Omental fat pad (tissue), 4 donors: Measurements from ENCODE around the gene MLEC. TPM values are rescaled to one million over a fixed set of nuclear protein-coding genes. Genes with fewer than 3 reads are reported as not detected.

ENCODE experiments used
- ATAC-seq: fragments of 150-250 bp; one replicate; pipeline ENCODE4 v1.9.1; 2016; ENCODE audit warnings: mild to moderate bottlenecking, moderate library complexity; ENCODE audit not compliant: low FRiP score
- DNase-seq: peaks from one replicate; pipeline ENCODE4 v3.0.0-alpha.2; 2019; ENCODE audit warnings: low spot score
- CTCF ChIP-seq, 3 donors: fragments of 450-650 bp; IDR thresholded peaks; one replicate each; pipeline ENCODE4 v1.5.1; 2016 to 2017; ENCODE audit warnings: antibody characterized with exemption in 3 of 3, mild to moderate bottlenecking in 3 of 3, moderate library complexity in 2 of 3
- total RNA-seq, 4 donors: library from RNA; depleted of rRNA; stranded (reverse); fragments of >200 nt; gene quantifications; one replicate each; pipeline ENCODE4 v1.1.0, GENCODE V29; 2016

Gene MLEC
- total RNA-seq, 4 donors from 2014 or later: 84.8 to 121 (median 91.7) TPM

DNA sequence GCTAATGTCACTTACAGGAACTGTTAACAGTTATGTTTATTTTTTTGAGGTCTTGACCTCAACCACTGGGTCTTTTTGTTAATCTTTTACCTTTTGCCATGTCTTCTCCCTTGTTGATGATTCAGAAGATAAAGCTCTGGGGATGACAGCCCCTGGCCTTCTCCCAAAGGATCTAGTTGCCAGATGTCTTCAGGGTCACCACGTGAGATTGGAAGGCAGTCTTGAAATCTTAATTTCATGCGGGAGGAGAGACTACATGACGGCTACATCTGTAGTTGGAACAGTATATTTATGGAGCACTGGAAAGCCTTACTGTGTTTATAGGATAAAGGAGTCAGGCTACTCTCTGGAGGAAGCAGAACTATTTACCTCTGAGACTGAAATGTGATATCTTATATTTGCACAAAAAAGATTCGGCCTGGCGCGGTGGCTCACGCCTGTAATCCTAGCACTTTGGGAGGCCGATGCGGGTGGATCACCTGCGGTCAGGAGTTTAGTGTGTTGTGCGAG lies 5.6 kb downstream of the MLEC start:
- DNase-seq: no peak
- ATAC-seq: no peak
- TF ChIP-seq CTCF (IDR thresholded peaks at IDR 0.05): no peak

- DNase-seq: no peak
- no peak for ATAC-seq
- no peak for TF ChIP-seq CTCF (IDR thresholded peaks at IDR 0.05)
These were observed 6.9 kb downstream of the MLEC start for GRCh38 chr12:120693848-120694247.

DNA sequence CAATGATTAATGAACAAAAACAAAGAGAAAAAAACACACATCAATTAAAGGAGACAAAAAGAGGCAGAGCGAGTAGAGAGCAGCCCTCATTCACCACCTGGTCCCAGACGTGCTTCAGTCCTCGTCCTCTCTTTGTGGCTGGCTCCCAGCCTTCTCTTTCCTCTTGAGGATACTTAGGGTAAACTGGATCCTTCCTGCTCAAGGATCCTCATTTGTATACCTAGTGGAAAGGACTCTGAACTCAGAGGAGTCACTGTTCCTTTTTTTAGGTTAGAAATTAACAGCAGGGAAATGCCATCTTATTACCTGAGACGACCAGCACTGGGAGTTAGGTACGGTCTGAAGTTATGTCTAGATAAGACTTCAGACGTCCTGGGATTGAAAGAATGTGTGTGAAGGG lies 9.7 kb downstream of the MLEC start:
- no peak for TF ChIP-seq CTCF (IDR thresholded peaks at IDR 0.05)
- no peak for ATAC-seq
- no peak for DNase-seq

DNA sequence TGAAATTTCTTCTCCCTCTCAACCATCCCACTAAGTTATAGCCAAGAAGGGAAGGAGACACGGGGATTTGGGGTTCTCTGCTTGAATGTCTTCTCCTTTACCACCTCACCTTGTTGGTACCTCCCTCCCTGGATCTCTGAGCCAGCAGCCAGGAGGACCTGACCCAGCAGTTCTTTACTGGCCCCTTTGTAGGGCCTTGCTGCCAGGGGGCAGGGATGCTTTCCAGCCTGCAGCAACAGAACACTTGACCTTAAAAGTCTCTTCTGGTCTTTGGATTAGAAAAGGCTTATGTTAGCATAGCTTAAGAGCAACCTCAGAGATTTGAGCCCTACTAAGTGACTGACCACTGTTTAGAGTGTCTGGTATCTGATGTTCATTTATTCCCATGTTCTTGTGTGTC lies 10.4 kb downstream of the MLEC start:
- ATAC-seq (no peak), DNase-seq (no peak)
- no peak for TF ChIP-seq CTCF (IDR thresholded peaks at IDR 0.05)

- ATAC-seq (no peak), DNase-seq (no peak)
- TF ChIP-seq CTCF (IDR thresholded peaks at IDR 0.05): no peak
These were observed 11.7 kb downstream of the MLEC start for GRCh38 chr12:120698665-120699064.

DNA sequence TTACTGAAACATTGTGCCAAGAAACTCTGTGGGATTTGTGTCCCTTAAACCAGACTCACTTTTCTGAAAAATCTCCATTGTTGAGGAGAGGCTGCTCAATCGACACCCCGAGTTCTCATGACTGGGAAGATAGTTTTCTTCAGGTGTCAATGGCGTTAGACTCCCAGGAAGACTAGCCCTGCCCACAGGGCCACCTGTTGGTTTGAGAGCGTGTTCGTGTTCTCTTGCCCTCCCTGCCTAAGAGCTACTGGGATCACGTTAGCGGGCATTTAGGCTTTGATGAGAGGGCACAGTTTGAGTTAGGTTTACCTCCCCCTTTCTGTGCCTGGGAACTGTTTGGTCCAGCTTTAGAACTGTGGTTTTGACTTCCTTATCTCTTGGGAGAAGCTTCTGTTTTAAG lies 12.6 kb downstream of the MLEC start:
- no peak for ATAC-seq
- no peak for TF ChIP-seq CTCF (IDR thresholded peaks at IDR 0.05)
- no peak for DNase-seq

- TF ChIP-seq CTCF (IDR thresholded peaks at IDR 0.05): no peak
- no peak for DNase-seq
- no peak for ATAC-seq
These were observed 13.9 kb downstream of the MLEC start for GRCh38 chr12:120700886-120701285.
